ENCODE results near the gene ANKRD12.

The ANKRD12 gene

GRCh38 chr18:9297007-9297393 is 160.4 kb downstream of the ANKRD12 start:
- Histone ChIP-seq H3K4me1 (ENCODE audit: control insufficient read depth, insufficient read depth, low read length) (no peaks in the 10 kb centered on the region), H3K9me3 (ENCODE audit: control insufficient read depth, low read length) (peaks cover 2% of the 10 kb centered on the region), H3K36me3 (ENCODE audit: control insufficient read depth, insufficient read depth, low read length) (no peaks in the 10 kb centered on the region), H3K27ac (ENCODE audit: insufficient read depth, low read depth, low read length, poor library complexity, severe bottlenecking) (no peak overlapping the region), H3K27me3 (ENCODE audit: control insufficient read depth, insufficient read depth, low read length, poor library complexity, severe bottlenecking) (no peaks in the 10 kb centered on the region), H3K4me3 (ENCODE audit: insufficient read depth, low read depth, low read length) (no peak overlapping the region)
- 96 to 97% methylated on average over 24 of the region's 24 CpGs for WGBS, 2 experiments

- 93 to 94% methylated on average over 6 of the region's 6 CpGs for WGBS, 2 experiments
- H3K36me3 ChIP-seq (ENCODE audit: control insufficient read depth, insufficient read depth, low read length) = no peaks in the 10 kb centered on the region
- no peaks in the 10 kb centered on the region for H3K9me3 ChIP-seq (ENCODE audit: control insufficient read depth, low read length)
- H3K4me3 ChIP-seq (ENCODE audit: insufficient read depth, low read depth, low read length) = no peak overlapping the region
- no peaks in the 10 kb centered on the region for H3K27me3 ChIP-seq (ENCODE audit: control insufficient read depth, insufficient read depth, low read length, poor library complexity, severe bottlenecking)
- H3K4me1 ChIP-seq (ENCODE audit: control insufficient read depth, insufficient read depth, low read length) = no peaks in the 10 kb centered on the region
- no peak overlapping the region for H3K27ac ChIP-seq (ENCODE audit: insufficient read depth, low read depth, low read length, poor library complexity, severe bottlenecking)
These were observed 167.9 kb downstream of the ANKRD12 start for GRCh38 chr18:9304388-9305070.

DNA sequence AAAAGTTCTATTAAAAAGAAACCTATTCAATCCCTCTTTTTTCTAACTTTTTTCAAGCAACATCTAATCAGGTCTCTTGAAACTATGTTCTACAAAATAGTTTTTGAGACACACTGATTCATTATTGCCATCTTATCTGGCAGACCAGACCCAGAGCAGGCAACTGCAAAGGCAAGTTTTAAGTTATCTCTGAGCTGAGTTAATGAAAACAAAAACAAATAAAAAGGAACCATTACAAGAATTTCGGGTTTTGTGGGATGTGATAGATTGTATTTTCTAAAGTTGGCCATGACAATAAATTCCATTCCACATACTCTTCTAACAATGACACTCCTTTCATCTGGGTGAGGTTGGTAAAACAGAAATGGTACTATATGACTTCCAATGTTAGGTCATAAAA is 182.8 kb downstream of the ANKRD12 start:
- WGBS, 2 experiments = no CpG with 5 or more reads among the region's 1 CpG
- H3K4me1 ChIP-seq (ENCODE audit: control insufficient read depth, insufficient read depth, low read length) = no peaks in the 10 kb centered on the region
- no peaks in the 10 kb centered on the region for H3K27me3 ChIP-seq (ENCODE audit: control insufficient read depth, insufficient read depth, low read length, poor library complexity, severe bottlenecking)
- H3K4me3 ChIP-seq (ENCODE audit: insufficient read depth, low read depth, low read length) = no peak overlapping the region
- H3K36me3 ChIP-seq (ENCODE audit: control insufficient read depth, insufficient read depth, low read length) = no peaks in the 10 kb centered on the region
- H3K27ac ChIP-seq (ENCODE audit: insufficient read depth, low read depth, low read length, poor library complexity, severe bottlenecking) = no peak overlapping the region
- H3K9me3 ChIP-seq (ENCODE audit: control insufficient read depth, low read length) = no peaks in the 10 kb centered on the region

GRCh38 chr18:9321017-9321452 is 184.5 kb downstream of the ANKRD12 start:
- Histone ChIP-seq H3K9me3 (ENCODE audit: control insufficient read depth, low read length) (no peaks in the 10 kb centered on the region), H3K27ac (ENCODE audit: insufficient read depth, low read depth, low read length, poor library complexity, severe bottlenecking) (no peak overlapping the region), H3K36me3 (ENCODE audit: control insufficient read depth, insufficient read depth, low read length) (no peaks in the 10 kb centered on the region), H3K4me3 (ENCODE audit: insufficient read depth, low read depth, low read length) (no peak overlapping the region), H3K27me3 (ENCODE audit: control insufficient read depth, insufficient read depth, low read length, poor library complexity, severe bottlenecking) (no peaks in the 10 kb centered on the region), H3K4me1 (ENCODE audit: control insufficient read depth, insufficient read depth, low read length) (no peaks in the 10 kb centered on the region)
- WGBS, 2 experiments = 66 to 100% methylated on average over 3 to 4 of the region's 4 CpGs

GRCh38 chr18:9321736-9322135 is 185.2 kb downstream of the ANKRD12 start:
- 89 to 95% methylated on average over 4 of the region's 4 CpGs for WGBS, 2 experiments

DNA sequence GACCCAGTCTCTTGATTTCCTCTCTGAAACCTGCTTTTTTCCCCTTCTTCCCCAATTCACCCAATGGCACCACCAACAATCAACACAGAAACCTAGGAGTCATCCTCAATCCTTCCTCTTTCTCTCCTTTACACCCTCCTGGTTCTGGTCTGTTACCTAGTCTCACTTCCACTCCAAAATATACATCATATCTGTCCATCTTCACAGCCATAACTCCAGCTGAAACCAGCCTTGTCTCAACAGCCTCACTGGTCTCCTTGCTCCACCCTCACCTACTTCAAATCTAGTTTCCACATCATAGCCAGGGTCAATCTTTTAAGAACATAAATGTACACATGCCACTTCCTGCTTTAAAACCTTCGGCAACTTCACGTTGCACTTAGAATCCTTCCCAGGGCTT is 186.2 kb downstream of the ANKRD12 start:
- no peaks in the 10 kb centered on the region for H3K27me3 ChIP-seq (ENCODE audit: control insufficient read depth, insufficient read depth, low read length, poor library complexity, severe bottlenecking)
- WGBS, 2 experiments = 94 to 95% methylated on average over 2 of the region's 2 CpGs

More at GRCh38 chr18:9321736-9322135, 185.2 kb downstream of the ANKRD12 start:
- Histone ChIP-seq H3K4me3 (ENCODE audit: insufficient read depth, low read depth, low read length) (no peak overlapping the region), H3K9me3 (ENCODE audit: control insufficient read depth, low read length) (no peaks in the 10 kb centered on the region), H3K4me1 (ENCODE audit: control insufficient read depth, insufficient read depth, low read length) (no peaks in the 10 kb centered on the region), H3K36me3 (ENCODE audit: control insufficient read depth, insufficient read depth, low read length) (no peaks in the 10 kb centered on the region), H3K27ac (ENCODE audit: insufficient read depth, low read depth, low read length, poor library complexity, severe bottlenecking) (no peak overlapping the region), H3K27me3 (ENCODE audit: control insufficient read depth, insufficient read depth, low read length, poor library complexity, severe bottlenecking) (no peaks in the 10 kb centered on the region)

GRCh38 chr18:9323750-9324445 is 187.3 kb downstream of the ANKRD12 start:
- WGBS, 2 experiments = 77 to 86% methylated on average over 2 to 3 of the region's 3 CpGs
- Histone ChIP-seq H3K9me3 (ENCODE audit: control insufficient read depth, low read length) (no peaks in the 10 kb centered on the region), H3K4me3 (ENCODE audit: insufficient read depth, low read depth, low read length) (no peak overlapping the region), H3K27me3 (ENCODE audit: control insufficient read depth, insufficient read depth, low read length, poor library complexity, severe bottlenecking) (no peaks in the 10 kb centered on the region), H3K27ac (ENCODE audit: insufficient read depth, low read depth, low read length, poor library complexity, severe bottlenecking) (no peak overlapping the region), H3K36me3 (ENCODE audit: control insufficient read depth, insufficient read depth, low read length) (no peaks in the 10 kb centered on the region), H3K4me1 (ENCODE audit: control insufficient read depth, insufficient read depth, low read length) (no peaks in the 10 kb centered on the region)

More for the DNA sequence above, 186.2 kb downstream of the ANKRD12 start:
- Histone ChIP-seq H3K36me3 (ENCODE audit: control insufficient read depth, insufficient read depth, low read length) (no peaks in the 10 kb centered on the region), H3K9me3 (ENCODE audit: control insufficient read depth, low read length) (no peaks in the 10 kb centered on the region), H3K4me1 (ENCODE audit: control insufficient read depth, insufficient read depth, low read length) (no peaks in the 10 kb centered on the region), H3K27ac (ENCODE audit: insufficient read depth, low read depth, low read length, poor library complexity, severe bottlenecking) (no peak overlapping the region), H3K4me3 (ENCODE audit: insufficient read depth, low read depth, low read length) (no peak overlapping the region)

DNA sequence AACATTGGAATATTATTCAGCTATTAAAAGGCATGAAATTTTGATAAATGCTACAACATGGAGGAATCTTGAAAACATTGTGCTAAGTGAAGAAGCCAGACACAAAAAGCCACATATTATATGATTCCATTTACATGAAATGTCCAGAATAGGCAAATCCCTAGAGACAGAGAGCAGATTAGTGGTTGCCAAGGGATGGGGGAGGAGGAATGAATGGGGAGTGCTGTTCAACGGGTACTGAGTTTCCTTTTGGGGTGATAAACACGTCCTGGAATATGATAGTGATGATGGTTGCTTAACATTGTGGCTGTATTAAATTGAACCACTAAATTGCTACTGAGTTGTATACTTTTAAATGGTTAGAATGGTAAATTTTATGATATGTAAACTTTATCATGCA is 189.1 kb downstream of the ANKRD12 start:
- H3K36me3 ChIP-seq (ENCODE audit: control insufficient read depth, insufficient read depth, low read length) = no peaks in the 10 kb centered on the region
- no peaks in the 10 kb centered on the region for H3K27me3 ChIP-seq (ENCODE audit: control insufficient read depth, insufficient read depth, low read length, poor library complexity, severe bottlenecking)
- no peak overlapping the region for H3K4me3 ChIP-seq (ENCODE audit: insufficient read depth, low read depth, low read length)
- H3K4me1 ChIP-seq (ENCODE audit: control insufficient read depth, insufficient read depth, low read length) = no peaks in the 10 kb centered on the region
- WGBS, 2 experiments = 93% methylated on average over 2 of the region's 2 CpGs
- no peaks in the 10 kb centered on the region for H3K9me3 ChIP-seq (ENCODE audit: control insufficient read depth, low read length)
- H3K27ac ChIP-seq (ENCODE audit: insufficient read depth, low read depth, low read length, poor library complexity, severe bottlenecking) = no peak overlapping the region

DNA sequence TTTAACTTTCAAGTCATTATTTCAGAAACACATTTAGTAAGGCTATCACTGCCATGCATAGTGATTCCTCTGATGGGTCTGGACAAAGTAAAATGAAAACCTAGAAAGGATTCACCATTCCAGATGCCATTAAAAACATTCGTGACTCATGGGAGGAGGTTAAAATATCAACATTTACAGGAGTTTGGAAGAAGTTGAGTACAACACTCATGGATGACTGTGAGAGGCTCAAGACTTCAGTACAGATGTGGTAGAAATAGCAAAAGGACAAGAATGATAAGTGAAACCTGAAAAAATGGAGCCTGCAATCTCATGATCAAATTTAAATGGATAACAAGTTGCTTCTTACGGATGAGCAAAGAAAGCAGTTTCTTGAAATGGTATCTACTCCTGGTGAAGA is 192.2 kb downstream of the ANKRD12 start:
- Histone ChIP-seq H3K4me1 (ENCODE audit: control insufficient read depth, insufficient read depth, low read length) (no peaks in the 10 kb centered on the region), H3K27me3 (ENCODE audit: control insufficient read depth, insufficient read depth, low read length, poor library complexity, severe bottlenecking) (peaks cover 6% of the 10 kb centered on the region), H3K4me3 (ENCODE audit: insufficient read depth, low read depth, low read length) (no peak overlapping the region), H3K36me3 (ENCODE audit: control insufficient read depth, insufficient read depth, low read length) (no peaks in the 10 kb centered on the region), H3K9me3 (ENCODE audit: control insufficient read depth, low read length) (no peaks in the 10 kb centered on the region), H3K27ac (ENCODE audit: insufficient read depth, low read depth, low read length, poor library complexity, severe bottlenecking) (no peak overlapping the region)
- 98 to 100% methylated on average over 2 of the region's 2 CpGs for WGBS, 2 experiments

- Histone ChIP-seq H3K9me3 (ENCODE audit: control insufficient read depth, low read length) (no peaks in the 10 kb centered on the region), H3K27ac (ENCODE audit: insufficient read depth, low read depth, low read length, poor library complexity, severe bottlenecking) (no peak overlapping the region), H3K36me3 (ENCODE audit: control insufficient read depth, insufficient read depth, low read length) (no peaks in the 10 kb centered on the region), H3K4me3 (ENCODE audit: insufficient read depth, low read depth, low read length) (no peak overlapping the region), H3K4me1 (ENCODE audit: control insufficient read depth, insufficient read depth, low read length) (no peaks in the 10 kb centered on the region), H3K27me3 (ENCODE audit: control insufficient read depth, insufficient read depth, low read length, poor library complexity, severe bottlenecking) (peaks cover 7% of the 10 kb centered on the region)
- 80 to 100% methylated on average over 1 of the region's 1 CpG for WGBS, 2 experiments
These were observed 192.9 kb downstream of the ANKRD12 start for GRCh38 chr18:9329471-9329870.

Measured in ectodermal cell (in vitro differentiated cells).